ENCODE data around the gene BTN3A1.
"Not testable (repeated sequence)": the region's sequence is repeated elsewhere in the genome, so short reads cannot be mapped to it uniquely, and the experiment has no call there.

The BTN3A1 gene

DNA sequence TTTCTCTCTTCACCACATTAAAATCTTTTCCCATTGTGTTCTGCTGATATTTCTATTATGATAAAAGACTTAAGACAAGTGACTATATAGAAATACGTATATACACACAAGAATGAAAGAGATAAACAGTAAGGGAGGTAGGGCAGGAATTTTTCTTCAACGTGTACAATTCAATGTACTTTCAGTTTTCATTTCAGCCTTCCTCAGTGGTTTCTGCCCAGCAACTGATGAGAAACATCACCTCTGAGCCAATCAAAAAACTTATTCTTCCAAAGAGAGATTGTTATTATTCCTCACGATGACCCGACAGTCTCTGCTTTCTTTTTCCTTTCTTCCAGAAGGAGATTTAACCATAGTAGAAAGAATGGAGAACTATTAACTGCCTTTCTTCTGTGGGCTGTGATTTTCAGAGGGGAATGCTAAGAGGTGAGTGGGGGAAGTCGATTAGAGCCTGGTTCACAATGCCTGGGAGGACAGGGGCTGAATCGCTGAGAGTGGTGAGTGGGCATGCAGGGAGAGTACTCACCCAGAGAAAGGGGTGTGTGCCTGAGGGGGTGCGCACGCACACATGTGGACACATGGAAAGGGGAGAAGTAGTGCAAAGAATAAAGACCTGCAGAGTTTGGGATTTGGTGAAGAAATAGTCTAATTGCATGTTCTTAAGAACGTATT lies at the start of gene BTN3A1:
Gene BTN3A1 (plus strand): TSS at position 289 of the 672 bp plus-strand sequence. CDS start 3,289 bp downstream, outside the sequence.
- peak; percentile 66 for DNase-seq

GRCh38 chr6:26352315-26352714 lies 49.8 kb upstream of the BTN3A1 start:
- no peak for DNase-seq

DNA sequence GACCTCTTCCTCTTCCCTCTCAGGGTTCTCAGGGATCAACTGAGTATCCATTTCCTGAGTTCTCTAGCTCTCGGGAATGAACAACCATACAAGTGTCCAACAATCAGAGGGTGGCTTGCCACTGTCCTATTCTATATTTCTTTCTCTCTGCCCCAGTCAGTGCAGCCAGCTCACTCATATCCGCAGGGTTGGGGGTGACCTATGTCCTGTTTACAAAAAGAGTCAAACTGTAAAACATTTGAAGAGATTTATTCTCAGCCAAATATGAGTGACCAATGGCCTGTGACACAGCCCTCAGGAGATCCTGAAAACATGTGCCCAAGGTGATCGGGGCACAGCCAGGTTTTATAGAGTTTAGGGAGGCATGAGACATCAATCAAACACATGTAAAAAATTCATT lies 47.9 kb upstream of the BTN3A1 start:
- DNase-seq, result no peak

GRCh38 chr6:26355366-26355765 lies 46.7 kb upstream of the BTN3A1 start:
- no peak for DNase-seq

DNA sequence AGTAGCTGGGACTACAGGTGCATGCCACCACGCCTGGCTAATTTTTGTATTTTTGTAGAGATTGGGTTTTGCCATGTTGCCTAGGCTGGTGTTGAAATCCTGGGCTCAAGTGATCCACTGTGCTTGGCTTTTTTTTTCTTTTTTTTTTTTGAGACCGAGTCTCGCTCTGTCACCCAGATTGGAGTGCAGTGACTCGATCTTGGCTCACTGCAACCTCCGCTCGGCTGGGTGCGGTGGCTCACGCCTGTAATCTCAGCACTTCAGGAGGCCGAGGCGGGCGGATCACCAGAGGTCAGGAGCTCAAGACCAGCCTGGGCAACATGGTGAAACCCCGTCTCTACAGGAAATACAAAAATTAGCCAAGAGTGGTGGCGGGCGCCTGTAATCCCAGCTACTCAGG lies 44.5 kb upstream of the BTN3A1 start:
- DNase-seq, result not testable (repeated sequence)

DNA sequence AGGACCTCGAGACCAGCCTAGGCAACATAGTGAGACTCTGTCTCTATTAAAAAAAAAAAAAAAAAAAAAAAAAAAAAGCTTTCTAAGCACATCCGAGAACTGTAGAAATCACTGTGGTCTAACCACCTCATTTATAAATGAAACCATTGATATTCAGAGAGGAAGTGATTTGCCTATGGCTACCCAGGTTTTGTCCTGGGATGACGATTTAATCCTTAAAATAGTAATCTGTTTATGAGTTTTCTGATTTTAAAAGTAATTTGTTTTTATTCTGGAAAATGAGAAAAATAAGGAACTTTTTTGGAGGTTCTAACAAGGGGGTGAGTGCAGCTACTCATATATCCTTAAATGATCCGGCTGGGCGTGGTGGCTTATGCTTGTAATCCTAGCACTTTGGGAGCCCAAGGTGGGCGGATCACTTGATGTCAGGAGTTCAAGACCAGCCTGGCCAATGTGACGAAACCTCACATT lies 43.5 kb upstream of the BTN3A1 start:
- DNase-seq, result no peak

GRCh38 chr6:26359765-26360164 lies 42.3 kb upstream of the BTN3A1 start:
- DNase-seq, result no peak

- no peak for DNase-seq
Measured at GRCh38 chr6:26360451-26361416, 41.3 kb upstream of the BTN3A1 start.

GRCh38 chr6:26361544-26361943 lies 40.5 kb upstream of the BTN3A1 start:
- no peak for DNase-seq

DNA sequence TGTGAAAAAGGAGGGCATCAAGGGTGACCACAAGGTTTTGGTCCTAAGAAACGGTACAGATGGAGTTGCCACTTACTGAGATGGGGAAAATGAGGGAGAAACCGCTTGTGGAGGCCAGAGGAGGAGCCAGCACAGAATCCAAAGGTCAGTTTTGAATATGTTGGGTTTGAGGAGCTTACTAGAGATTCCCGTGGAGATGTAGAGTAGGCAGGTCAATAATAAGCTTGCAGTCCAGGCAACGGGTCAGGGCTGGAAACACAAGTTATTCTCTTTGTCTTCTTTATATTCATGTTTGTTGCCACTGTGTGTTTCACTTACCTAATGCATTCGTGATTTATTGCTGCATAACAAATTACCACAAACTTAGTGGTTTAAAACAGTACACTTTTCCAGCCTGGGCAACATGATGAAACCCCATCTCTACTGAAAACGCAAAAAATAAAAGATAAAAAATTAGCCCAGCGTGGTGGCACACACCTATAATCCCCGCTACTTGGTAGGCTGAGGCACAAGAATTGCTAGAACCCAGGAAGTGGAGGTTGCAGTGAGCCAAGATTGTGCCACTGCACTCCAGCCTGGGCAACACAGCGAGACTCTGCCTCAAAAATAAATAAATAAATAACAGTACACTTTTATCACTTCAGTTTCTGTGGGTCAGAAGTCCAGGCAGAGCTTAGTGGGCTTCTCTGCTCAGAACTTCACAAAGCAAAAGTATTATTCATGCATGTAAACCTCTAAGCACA lies 39.8 kb upstream of the BTN3A1 start:
- DNase-seq, result no peak

DNA sequence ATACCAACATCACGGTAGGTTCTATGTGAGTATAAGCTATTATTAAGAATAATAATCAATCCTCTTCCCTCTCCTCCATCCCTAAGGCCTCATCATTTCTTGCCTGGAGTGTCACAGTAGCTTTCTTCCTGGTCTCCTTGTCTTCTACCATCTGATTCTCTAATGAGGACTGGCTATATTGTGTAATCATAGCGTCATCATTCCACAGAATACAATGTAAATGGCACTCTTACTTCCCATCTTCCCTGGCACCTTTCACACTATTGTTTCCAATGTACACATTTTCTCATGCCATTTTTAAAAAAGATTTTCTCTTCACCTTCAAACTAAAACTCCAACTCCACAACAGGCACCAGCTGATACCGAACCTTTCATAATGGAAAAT lies 39.2 kb upstream of the BTN3A1 start:
- no peak for DNase-seq

DNA sequence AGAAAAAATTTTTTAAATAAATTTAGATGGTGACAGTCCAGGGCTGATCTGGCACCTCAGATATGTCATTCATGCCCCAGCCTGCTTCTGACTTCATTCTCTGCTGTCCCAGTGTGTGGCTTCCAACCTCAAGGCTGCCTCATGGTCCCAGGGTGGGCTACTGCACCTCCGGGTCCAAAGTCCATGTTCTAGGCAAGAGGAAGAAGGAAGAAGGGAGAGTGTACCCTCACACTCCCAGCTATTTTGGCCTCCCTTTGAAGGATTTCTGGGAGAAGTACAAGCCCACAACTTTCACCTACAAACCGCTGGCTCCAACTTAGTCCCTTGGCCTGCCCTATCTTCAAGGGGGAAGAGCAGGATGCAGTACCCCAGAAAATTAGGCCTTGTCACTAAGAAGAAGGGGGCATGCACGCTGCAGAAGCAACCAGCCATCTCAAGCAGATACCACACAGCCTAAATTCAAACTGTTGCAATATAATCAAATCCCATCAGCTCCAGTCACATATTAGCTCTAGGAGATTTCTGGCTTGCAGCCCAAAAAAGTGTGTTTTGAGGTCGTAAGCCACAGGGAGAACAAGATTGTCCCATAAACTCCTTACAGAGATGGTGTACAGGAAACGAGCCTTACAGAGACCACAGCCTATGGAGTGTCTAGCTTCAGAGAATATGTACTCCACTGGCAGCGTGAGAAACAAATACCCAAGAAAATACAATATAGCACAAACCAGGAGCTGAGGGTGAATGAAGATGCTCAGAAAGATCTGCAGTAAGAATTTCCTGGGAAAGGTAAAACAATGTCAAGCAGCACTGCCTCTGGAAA lies 38.0 kb upstream of the BTN3A1 start:
- no peak for DNase-seq

DNA sequence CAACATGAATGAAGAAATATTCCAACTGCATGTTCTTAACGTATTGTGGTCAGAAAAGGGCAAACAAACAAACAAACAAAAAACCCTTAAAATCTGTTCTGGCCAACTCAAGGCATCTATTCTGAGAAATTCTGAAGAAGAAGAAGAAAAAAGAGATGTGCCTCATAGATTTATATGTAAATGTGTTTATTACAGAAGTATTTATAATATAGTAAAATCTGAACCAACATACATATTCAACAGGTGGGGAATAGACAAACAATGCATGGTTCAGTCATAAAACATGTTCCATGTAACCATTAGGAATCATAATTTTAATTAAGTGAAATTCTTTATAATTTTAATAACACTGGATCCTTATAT lies 36.5 kb upstream of the BTN3A1 start:
- no peak for DNase-seq

DNA sequence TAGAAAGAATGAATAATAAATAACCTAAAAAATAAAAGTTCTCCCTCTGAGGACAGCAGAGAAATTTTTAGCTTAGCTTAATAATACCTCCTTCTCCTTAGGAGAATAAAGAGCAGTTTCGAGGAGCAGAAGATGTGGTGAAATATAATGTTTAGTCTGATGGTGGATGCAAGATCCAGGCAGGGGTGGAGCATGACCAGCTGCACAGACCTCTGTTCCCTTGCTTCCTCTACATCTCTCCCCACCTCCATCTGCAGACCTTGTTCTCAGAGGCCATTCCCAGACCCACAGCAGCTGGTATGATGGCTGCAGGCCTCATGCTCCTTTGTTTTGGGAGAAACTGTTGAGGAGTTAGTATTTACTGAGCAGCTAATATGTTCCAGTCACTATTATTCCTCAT lies 35.6 kb upstream of the BTN3A1 start:
- DNase-seq, result no peak

DNA sequence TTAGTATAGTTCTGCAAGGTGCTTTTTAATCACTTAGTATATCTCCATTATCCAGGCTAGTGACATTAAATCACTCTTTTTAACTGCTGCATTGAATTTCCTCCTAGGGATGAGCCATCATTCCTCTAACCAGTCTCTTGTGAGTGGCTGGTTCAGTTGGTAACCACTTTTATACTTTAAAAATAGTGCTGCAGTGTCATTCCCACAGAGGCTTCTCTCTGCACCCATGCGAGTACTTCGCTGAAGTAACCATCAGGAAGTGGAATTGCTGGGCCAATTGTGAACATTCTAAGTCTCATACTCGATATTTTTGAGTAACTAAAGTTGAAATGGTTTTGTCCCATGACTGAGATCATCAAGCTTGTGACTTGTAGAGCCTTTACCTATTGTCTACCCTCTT lies 35.0 kb upstream of the BTN3A1 start:
- no peak for DNase-seq

DNA sequence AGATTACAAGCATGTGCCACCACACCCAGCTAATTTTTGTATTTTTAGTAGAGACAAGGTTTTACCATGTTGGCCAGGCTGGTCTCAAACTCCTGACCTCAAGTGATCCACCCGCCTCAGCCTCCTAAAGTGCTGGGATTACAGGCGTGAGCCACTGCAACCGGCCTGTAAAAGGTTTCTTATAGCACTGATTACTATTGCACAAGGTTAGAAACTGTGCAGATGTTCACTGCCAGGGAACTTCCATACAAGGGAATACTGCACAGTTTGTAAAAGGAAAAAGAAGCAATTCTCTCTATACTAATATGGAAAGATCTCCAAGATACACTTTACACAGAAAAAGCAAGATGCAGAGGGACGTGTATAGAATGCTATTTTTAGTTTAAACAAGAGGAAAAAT lies 30.3 kb upstream of the BTN3A1 start:
- DNase-seq, result not testable (repeated sequence)

DNA sequence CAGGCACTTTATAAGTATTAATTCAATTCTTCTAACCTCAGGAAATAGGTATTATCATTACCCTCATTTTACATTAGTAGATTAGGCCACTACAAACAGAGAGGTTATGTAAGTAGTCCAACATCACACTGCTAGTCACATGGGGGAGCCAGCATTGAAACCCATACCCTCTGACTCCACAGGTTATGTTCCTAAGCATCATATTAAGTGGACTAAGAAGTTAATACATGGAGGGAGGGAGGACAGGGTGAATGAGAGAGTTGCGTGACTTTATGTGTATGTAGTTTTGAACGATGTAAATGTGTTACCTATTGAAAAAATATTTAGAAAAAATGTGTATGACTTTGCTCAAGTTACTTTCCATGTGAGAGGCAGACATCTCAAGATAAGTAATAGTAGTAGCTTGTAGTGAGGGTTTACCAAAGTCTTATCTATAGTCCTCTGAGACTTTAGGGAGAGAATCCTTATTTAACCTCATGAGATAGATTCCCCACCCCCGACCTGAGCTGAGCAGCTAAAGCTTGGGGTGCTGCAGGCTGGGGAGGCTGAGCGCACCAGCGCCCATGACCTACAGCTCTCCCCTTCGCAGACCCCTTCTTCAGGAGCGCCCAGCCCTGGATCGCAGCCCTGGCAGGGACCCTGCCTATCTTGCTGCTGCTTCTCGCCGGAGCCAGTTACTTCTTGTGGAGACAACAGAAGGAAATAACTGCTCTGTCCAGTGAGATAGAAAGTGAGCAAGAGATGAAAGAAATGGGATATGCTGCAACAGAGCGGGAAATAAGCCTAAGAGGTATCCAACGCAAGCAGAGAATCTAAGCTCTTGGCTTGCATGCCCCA lies 29.5 kb upstream of the BTN3A1 start:
- DNase-seq, result no peak

DNA sequence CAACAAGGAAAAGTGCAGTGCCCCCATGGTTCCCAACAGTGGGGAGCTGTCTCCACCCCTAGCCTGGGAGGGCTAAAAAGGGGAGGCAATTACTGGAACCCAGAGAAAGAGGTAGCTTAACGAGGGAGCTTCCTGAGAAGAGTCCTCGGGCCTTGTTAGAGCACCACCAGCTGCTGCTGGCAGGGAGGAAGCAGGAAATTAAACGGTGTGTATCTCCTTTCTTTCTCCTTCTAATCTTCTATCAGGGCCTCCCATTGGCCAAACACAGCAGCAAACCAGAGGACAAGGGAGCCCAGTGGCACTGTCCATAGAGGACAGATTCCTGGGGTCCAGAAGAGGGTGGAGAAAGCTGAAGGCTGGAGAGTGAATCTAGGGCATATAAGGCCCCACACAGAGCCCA lies 26.8 kb upstream of the BTN3A1 start:
- DNase-seq, result no peak

DNA sequence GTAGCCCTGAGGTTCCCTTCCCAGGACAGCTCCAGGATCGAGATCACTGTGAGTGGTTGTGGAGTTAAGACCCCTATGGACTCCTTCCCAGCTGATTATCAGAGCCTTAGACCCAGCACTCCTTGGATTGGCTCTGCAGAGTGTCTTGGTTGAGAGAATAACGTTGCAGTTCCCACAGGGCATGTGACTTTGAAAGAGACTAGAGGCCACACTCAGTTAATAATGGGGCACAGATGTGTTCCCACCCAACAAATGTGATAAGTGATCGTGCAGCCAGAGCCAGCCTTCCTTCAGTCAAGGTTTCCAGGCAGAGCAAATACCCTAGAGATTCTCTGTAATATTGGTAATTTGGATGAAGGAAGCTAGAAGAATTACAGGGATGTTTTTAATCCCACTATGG lies 24.4 kb upstream of the BTN3A1 start:
- DNase-seq, result no peak

GRCh38 chr6:26378143-26378542 lies 23.9 kb upstream of the BTN3A1 start:
- DNase-seq, result not testable (repeated sequence)

DNA sequence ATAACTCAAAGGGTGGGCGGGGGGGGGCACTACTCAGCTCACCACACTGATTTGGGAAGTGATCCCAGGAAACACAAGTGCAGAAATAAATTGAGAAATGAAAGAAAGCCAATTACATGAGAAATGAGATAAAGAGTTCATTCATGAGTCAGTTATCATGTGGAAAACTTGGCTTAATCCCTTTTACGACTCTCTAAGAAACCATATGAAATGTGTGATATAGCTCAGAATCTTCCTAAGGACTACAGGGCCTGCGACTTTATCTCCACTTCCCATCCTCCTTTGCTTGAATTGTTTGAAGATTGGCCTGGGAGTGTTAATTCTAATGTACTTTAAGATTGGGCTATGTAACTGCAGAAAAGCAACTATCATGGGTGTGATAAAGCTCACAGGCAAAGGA lies 22.8 kb upstream of the BTN3A1 start:
- no peak for DNase-seq

DNA sequence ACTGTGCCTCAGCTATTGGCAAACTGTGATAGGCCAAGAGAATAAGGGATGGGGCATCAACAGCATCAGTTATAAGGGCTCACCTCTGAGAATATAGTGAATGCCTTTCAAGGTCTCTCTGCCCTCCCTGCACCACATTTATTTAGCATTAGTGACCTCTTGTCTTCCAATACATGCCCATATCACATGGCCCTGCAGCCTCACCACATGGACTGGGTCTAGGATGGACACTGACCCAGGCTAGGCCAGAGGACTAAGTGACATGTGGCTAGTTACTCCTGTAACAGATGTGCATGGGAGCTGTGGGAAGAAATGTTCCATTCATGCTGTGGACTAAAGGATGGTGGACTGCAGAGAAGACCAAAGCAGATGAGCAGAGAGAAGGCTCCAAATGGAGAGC lies 22.3 kb upstream of the BTN3A1 start:
- DNase-seq, result no peak
